Measurements from ENCODE around the gene CEACAM1.
"Not testable (repeated sequence)": the region's sequence is repeated elsewhere in the genome, so short reads cannot be mapped to it uniquely, and the experiment has no call there.

Gene CEACAM1

DNA sequence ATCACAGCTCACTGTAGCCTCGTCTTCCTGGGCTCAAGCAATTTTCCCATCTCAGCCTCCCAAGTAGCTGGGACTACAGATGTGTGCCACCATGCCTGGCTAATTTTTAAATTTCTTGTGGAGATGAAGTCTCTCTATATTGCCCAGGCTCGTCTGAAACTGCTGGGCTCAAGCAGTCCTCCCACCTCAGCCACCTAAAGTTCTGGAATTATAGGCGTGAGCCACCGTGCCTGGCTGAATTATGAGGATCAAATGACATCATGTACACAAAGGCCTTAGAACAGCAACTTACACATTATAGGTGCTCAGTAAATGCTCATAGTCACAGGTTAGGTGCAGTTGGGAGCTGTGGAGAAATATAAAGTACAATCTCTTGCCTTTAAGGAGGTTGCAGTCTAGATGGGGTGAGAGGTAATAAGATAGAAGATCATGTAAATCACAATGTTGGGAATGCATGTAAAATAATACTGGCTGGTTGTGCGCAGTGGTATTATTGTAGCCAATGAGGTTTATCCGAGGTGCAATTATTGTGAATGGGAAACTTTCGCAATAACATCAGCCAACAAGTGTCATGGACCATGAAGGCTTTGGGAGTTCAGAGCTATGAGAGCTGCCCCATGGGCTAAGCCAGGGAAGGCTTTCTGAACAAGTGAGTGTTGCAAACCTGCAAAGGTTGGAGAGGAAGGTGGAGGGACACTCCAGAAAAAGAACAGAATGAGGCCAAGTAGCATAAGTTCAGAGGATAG is 55.7 kb downstream of the CEACAM1 start:
- DNase-seq = no peak

DNA sequence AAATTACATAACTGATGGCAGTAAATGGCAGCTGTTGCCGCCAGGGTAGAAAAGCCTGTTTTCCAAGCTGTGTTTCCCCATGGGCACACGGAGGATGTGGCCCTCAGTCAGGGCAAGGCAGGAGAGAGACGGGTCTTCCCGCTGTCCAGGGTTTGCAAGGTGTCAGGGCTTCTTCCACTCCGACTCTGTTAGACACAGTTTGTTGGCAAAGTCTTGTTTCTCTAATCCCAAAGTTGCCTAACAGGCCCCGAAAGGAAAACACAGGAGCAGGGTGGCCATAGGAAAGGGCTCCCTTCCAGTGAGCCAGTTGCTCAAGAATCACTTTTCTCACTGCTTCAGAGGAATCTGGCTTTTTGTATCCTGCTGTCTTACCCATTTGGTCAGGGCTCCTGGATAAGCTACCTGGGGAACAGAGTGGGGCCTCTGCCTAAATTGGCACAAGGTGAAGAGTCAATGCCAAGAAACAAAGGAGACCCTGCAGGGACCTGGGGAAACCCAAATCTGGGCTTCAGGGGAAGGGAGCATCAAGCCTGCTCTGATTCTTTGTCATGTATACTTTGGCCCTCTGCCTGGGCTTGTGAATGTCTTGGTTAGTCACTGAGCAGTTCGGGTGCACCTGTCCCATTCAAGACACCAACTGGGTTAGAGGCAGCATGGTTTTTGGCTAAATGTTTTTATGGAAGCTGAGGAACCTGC is 56.6 kb downstream of the CEACAM1 start:
- no peak for DNase-seq

DNA sequence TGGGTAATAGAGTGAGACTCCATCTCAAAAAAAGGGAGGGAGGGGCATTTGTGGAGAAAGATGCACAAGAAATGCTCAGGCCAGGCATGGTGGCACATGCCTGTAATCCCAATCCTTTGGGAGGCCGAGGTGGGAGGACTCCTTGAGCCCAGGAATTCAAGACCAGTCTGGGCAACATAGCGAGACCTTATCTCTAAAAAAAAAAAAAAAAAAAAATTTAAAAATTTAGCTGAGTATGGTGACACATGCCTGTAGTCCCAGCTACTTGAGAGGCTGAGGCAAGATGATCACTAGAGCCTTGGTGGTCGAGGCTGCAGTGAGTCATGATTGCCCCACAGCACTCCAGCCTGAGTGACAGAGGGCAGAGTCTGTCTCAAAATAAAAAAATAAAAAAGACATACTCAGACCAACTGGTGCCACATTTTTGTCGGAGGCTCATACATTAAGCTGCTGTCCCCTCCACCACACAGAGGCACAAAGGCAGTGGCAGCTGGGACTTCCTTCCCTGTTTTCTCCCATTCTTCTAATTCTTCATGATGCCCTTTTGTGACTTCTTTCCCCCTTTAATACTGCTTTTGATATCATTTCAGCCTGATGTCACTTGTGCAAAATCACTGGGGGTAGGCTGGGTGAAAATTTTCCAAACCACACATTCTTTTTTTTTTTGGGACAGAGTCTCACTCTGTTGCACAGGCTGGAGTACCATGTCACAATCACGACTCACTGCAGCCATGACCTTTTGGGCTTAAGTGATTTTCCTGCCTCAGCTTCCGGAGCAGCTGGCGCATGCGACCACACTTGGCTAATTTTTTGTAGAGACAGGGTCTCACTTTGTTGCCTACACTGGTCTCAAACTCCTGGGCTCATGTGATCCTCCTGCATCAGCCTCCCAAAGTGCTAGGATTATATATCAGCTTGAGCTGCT is 58.7 kb downstream of the CEACAM1 start:
- no peak for DNase-seq

DNA sequence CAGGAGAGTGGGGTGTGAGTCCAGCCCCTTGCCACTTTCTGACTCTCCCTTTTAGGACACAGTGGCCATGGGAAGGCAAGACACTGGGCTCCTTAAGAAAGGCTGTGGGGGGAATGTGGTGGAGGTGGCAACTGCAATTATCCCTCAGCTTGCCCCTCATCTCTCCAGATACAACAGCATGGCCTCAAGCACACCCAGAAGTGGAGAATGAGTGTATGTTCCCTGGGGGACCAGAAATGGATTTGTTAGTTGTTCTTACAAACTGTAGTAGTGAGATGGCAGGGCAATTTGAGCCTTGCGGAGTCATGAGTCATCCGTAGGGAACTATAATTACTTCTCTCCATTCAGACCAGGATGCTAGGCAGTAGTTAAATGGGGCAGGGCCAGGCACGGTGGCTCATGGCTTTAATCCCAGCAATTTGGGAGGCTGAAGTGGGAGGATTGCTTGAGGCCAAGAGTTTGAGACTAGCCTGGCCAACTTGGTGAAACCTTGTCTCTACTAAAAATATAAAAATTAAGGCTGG is 59.9 kb downstream of the CEACAM1 start:
- no peak for DNase-seq

DNA sequence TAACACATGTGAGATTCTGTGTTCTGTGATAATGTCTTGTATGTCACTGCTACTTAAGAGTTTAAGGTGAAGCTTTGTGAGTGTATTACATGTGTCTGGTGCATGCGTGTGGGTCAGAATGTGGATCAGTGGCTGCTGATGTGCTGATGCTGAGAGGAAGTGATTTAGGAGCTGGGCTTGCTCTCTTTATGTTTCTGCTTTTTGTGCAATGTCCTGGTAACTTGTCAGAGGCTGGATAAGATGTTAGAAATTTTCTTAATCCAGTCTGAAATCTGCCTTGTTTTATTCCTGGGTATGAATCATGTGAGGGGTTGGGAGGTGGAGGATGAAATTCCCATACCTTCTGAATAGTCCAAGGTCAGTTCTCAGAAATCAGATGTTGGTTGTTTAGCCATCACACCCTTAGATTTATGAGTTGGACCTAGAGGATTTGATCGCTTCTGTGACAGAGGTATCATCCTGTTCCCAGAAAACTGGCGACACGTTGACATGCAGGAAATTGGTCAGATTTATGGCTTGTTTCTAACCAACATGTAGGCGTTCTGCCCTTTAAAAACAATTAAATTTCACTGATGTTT is 61.0 kb downstream of the CEACAM1 start:
- DNase-seq = no peak

DNA sequence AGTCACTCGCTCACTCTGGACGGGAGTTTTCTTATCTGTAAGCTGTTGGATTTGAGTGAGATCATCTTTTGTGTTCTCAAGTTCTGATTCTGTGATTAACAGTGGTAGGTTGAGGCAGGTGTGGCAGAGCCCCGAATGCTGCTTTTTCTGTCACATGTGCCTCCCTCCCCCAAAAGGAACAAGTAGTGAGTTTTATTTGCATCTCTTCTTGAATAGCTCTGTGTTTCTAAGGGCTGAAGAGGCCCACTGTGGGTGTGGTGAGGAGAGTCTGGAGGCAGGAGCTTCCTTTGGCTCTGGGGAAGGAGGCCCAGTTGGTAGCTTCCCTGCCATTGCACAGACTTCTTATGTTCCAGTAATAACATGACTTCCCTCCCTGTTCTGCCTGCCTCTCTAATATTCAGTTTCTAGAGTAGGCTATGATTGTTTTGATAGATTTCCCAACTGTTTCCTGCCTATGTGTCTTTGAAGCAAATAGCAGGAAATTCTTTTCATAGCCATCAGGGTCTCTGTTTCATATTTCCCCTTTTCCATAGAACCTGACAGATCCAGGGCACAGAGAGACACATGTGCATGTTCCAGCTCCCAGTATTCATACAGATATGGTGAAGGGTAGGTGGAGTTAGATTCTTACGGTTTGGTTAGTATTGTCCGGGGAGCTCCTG is 61.6 kb downstream of the CEACAM1 start:
- DNase-seq = no peak

DNA sequence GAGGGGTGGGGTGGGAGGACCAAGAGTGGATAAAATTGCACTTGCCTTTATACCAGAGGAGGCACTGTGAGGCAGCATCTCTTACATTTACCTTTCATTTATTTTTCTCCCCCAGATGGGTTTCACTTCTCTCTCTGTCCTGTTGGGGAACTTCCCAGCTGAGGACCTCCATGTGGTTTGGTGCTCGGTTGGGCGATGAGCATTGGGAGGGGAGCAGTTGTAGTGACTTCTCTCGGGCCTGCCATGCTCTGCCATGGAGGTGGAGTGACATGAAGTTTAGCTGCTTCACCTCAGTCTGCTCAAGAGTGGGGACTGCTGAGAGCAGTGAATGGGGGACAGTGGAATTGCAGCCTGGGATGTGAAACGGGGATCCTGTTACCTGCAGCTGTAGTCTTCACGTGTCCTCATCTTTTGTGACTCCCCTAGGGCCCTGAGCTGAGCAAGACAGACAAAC is 62.4 kb downstream of the CEACAM1 start:
- DNase-seq = no peak

DNA sequence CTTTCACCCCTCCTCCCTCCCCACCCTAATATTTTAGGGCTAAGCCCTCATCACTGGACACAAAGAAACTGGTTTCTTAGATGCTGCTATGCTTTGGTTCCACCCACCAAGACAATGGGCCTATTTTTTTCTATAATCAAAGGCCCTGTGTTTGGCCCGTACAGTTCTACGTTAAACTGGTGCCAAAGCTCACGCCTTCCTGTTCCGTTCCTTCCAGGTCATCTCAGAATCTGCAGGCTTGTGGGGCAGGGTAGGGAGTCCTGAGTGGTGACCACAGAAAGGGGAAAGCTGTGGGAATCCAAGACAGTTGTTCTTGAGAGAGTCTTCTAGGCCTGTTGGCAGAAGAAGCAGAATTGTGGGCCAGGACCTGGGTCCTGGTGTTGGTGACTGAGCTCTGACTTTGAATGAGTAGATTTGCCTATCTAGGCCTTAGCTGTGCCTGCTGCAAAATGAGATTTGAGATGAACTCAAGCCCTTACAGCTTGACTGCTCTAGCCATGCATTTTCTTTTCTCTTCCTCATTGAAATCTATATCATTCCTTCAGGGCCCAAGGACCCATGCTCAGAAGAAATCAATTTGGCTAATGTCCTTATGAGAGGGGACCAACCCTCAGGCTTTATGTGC is 66.5 kb downstream of the CEACAM1 start:
- no peak for DNase-seq

DNA sequence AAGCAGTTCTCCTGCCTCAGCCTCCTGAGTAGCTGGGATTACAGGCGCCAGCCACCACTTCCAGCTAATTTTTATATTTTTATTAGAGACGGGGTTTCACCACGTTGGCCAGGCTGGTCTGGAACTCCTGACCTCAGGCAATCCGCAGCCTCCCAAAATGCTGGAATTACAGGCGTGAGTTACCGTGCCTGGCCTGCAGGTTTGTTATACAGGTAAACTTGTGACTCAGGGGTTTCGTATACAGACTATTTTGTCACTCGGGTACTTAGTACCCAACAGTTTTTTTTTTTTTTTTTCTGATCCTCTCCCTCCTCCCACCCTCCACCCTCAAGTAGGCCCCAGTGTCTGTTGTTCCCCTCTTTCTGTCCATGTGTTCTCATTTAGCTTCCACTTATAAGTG is 67.0 kb downstream of the CEACAM1 start:
- DNase-seq = not testable (repeated sequence)

DNA sequence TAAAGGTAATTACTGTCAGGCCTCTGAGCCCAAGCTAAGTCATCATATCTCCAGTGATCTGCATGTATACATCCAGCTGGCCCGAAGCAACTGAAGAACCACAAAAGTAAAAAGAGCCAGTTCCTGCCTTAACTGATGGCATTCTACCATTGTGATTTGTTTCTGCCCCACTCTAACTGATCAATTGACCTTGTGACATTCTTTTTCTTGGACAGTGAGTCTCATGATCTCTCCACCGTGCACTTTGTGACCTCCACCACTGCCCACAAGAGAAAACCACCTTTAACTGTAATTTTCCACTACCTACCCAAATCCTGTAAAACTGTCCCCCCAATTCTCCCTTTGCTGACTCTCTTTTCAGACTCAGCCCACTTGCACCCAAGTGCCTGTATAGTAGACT is 68.4 kb downstream of the CEACAM1 start:
- no peak for DNase-seq

Data from activated gamma-delta T cell (primary cell).